OCI-LY1 (cell line): Measurements from ENCODE around the gene ZKSCAN8.

ENCODE experiments used
- EZH2 ChIP-seq: fragments of 200-600 bp; sonication (generic), shearing (Covaris generic); IDR thresholded peaks from 2 replicates; pipeline ENCODE4 v1.8.0; 2017; ENCODE audit warnings: borderline replicate concordance, mixed run types, mild to moderate bottlenecking, antibody characterized with exemption, low read length, moderate library complexity, mixed read lengths
- TF ChIP-seq, protein P1 (sequence below): fragments of 200-600 bp; sonication (generic), shearing (Covaris generic); IDR thresholded peaks from 2 replicates; pipeline ENCODE4 v1.5.1; 2017; ENCODE audit warnings: mild to moderate bottlenecking, antibody characterized with exemption, low read length, moderate library complexity, mixed read lengths

- TF ChIP-seq EZH2: no peak
- TF ChIP-seq, protein P1, sequence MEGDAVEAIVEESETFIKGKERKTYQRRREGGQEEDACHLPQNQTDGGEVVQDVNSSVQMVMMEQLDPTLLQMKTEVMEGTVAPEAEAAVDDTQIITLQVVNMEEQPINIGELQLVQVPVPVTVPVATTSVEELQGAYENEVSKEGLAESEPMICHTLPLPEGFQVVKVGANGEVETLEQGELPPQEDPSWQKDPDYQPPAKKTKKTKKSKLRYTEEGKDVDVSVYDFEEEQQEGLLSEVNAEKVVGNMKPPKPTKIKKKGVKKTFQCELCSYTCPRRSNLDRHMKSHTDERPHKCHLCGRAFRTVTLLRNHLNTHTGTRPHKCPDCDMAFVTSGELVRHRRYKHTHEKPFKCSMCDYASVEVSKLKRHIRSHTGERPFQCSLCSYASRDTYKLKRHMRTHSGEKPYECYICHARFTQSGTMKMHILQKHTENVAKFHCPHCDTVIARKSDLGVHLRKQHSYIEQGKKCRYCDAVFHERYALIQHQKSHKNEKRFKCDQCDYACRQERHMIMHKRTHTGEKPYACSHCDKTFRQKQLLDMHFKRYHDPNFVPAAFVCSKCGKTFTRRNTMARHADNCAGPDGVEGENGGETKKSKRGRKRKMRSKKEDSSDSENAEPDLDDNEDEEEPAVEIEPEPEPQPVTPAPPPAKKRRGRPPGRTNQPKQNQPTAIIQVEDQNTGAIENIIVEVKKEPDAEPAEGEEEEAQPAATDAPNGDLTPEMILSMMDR: no peak
Measured at GRCh38 chr6:28115799-28116198, 25.9 kb upstream of the ZKSCAN8 start.
